Neural cell (in vitro differentiated cells): ENCODE data around the gene NUP58. TPM values are rescaled to one million over a fixed set of nuclear protein-coding genes. Genes with fewer than 3 reads are reported as not detected.

Source experiments
- H2AFZ ChIP-seq: fragments of 200-600, 300-800 bp; sonication (generic), shearing (Covaris generic); 2 replicates; pipeline ENCODE4 v1.6.0; 2014; ENCODE audit warnings: low read depth, mild to moderate bottlenecking, antibody characterized with exemption, low read length, moderate library complexity
- H3F3A ChIP-seq: fragments of 200-600 bp; shearing (Covaris generic); 2 replicates; pipeline ENCODE4 v1.6.1; 2016; ENCODE audit warnings: mild to moderate bottlenecking, moderate library complexity, mixed read lengths, antibody characterized with exemption, low read length; ENCODE audit not compliant: insufficient read depth, poor library complexity, severe bottlenecking
- H3K27ac ChIP-seq: fragments of 200-600, 300-800 bp; sonication (generic), shearing (Covaris generic); 2 replicates; pipeline ENCODE4 v1.5.1; 2014; ENCODE audit warnings: mild to moderate bottlenecking, low read length, moderate library complexity
- H3K27me3 ChIP-seq: fragments of 300-800, 200-600 bp; sonication (generic), shearing (Covaris generic); 2 replicates; pipeline ENCODE4 v1.6.0; 2014; ENCODE audit warnings: mild to moderate bottlenecking, low read depth, low read length, moderate library complexity; ENCODE audit not compliant: insufficient read depth
- H3K36me3 ChIP-seq: fragments of 300-800, 200-600 bp; sonication (generic), shearing (Covaris generic); 2 replicates; pipeline ENCODE4 v1.5.1; 2014; ENCODE audit warnings: mild to moderate bottlenecking, antibody characterized with exemption, low read length, moderate library complexity; ENCODE audit not compliant: insufficient read depth
- H3K4me2 ChIP-seq: fragments of 300-800, 200-600 bp; sonication (generic), shearing (Covaris generic); 2 replicates; pipeline ENCODE4 v1.6.0; 2014; ENCODE audit warnings: mild to moderate bottlenecking, low read length
- H3K4me3 ChIP-seq: fragments of 300-800, 200-600 bp; sonication (generic), shearing (Covaris generic); 2 replicates; pipeline ENCODE4 v1.5.1; 2014; ENCODE audit warnings: mild to moderate bottlenecking, low read length, moderate library complexity
- H3K79me2 ChIP-seq: fragments of 200-600 bp; shearing (Covaris generic); replicated peaks from 2 replicates; pipeline ENCODE4 v1.6.0; 2014; ENCODE audit warnings: mild to moderate bottlenecking, low read length, moderate library complexity; ENCODE audit not compliant: insufficient read depth
- H3K9ac ChIP-seq: fragments of 300-800, 200-600 bp; sonication (generic), shearing (Covaris generic); 2 replicates; pipeline ENCODE4 v1.6.1; 2016; ENCODE audit warnings: mild to moderate bottlenecking, low read length, mixed read lengths
- H3K9me2 ChIP-seq: fragments of 200-600 bp; shearing (Covaris generic); 2 replicates; pipeline ENCODE4 v1.6.1; 2016; ENCODE audit warnings: mild to moderate bottlenecking, low read length, mixed read lengths; ENCODE audit not compliant: insufficient read depth
- H3K9me3 ChIP-seq: fragments of 200-600, 300-800 bp; sonication (generic), shearing (Covaris generic); 2 replicates; pipeline ENCODE4 v1.6.1; 2016; ENCODE audit warnings: mild to moderate bottlenecking, mixed run types, low read length, moderate library complexity, mixed read lengths
- H4K20me1 ChIP-seq: fragments of 200-600 bp; shearing (Covaris generic); 2 replicates; pipeline ENCODE4 v1.6.1; 2016; ENCODE audit warnings: mild to moderate bottlenecking, mixed run types; ENCODE audit not compliant: insufficient read depth
- CTCF ChIP-seq: fragments of 450-650 bp; IDR thresholded peaks from 2 replicates; pipeline ENCODE4 v1.5.1; 2014; ENCODE audit warnings: antibody characterized with exemption, mild to moderate bottlenecking, moderate library complexity; ENCODE audit not compliant: poor library complexity, severe bottlenecking
- EP300 ChIP-seq: fragments of 450-650 bp; conservative IDR thresholded peaks from 2 replicates; pipeline ENCODE4 v1.6.1; 2014; ENCODE audit warnings: antibody characterized with exemption, mild to moderate bottlenecking, moderate library complexity; ENCODE audit not compliant: poor library complexity, severe bottlenecking
- EZH2 ChIP-seq: fragments of 200-600, 300-800 bp; shearing (Covaris generic), sonication (generic); IDR thresholded peaks from 2 replicates; pipeline ENCODE4 v1.6.1; 2014; ENCODE audit warnings: antibody characterized with exemption, low read length, borderline replicate concordance, mild to moderate bottlenecking; ENCODE audit not compliant: insufficient read depth, poor library complexity, severe bottlenecking
- MXI1 ChIP-seq: fragments of 450-650 bp; conservative IDR thresholded peaks from 2 replicates; pipeline ENCODE4 v1.6.1; 2014; ENCODE audit warnings: antibody characterized with exemption, mild to moderate bottlenecking; ENCODE audit not compliant: poor library complexity, severe bottlenecking
- POLR2AphosphoS5 ChIP-seq: IDR thresholded peaks from 2 replicates; pipeline ENCODE4 v1.6.1; 2012
- RAD21 ChIP-seq: fragments of 450-650 bp; conservative IDR thresholded peaks from 2 replicates; pipeline ENCODE4 v1.6.1; 2014; ENCODE audit warnings: antibody characterized with exemption, mild to moderate bottlenecking, moderate library complexity
- REST ChIP-seq: IDR thresholded peaks from 2 replicates; pipeline ENCODE4 v1.6.1; 2012; ENCODE audit warnings: borderline replicate concordance
- SMC3 ChIP-seq: fragments of 450-650 bp; conservative IDR thresholded peaks from 2 replicates; pipeline ENCODE4 v1.6.1; 2014; ENCODE audit warnings: antibody characterized with exemption, mild to moderate bottlenecking, moderate library complexity; ENCODE audit not compliant: poor library complexity
- TAF1 ChIP-seq: IDR thresholded peaks from 2 replicates; pipeline ENCODE4 v1.6.1; 2012; ENCODE audit warnings: low read depth
- polyA plus RNA-seq: library from polyadenylated mRNA; depleted of rRNA; stranded (reverse); fragments of >200 nt; gene quantifications from 2 replicates; pipeline ENCODE4 v1.2.3, GENCODE V29; 2014

The NUP58 gene
- polyA plus RNA-seq, 1 donor from 2014 or later = 150 TPM

- Histone ChIP-seq H3K79me2 (peaks cover 37% of the 10 kb centered on the region), H3K27me3 (no peaks in the 10 kb centered on the region), H3K9me2 (no peaks in the 10 kb centered on the region), H4K20me1 (no peaks in the 10 kb centered on the region), H3K9ac (no peak overlapping the region), H2AFZ (no peak overlapping the region), H3K27ac (no peak overlapping the region), H3K4me2 (no peak overlapping the region), H3K9me3 (no peaks in the 10 kb centered on the region), H3K36me3 (no peaks in the 10 kb centered on the region), H3K4me3 (no peak overlapping the region), H3F3A (no peaks in the 10 kb centered on the region)
- TF ChIP-seq CTCF (no peak), EZH2 (no peak), RAD21 (no peak), SMC3 (no peak), POLR2AphosphoS5 (no peak), MXI1 (no peak), REST (no peak), EP300 (no peak)
Measured at GRCh38 chr13:25281193-25281934, 20.1 kb upstream of the NUP58 start.

- Histone ChIP-seq H4K20me1 (no peaks in the 10 kb centered on the region), H3K9me2 (no peaks in the 10 kb centered on the region), H3K79me2 (peaks cover 37% of the 10 kb centered on the region), H3K4me2 (no peak overlapping the region), H3K9ac (no peak overlapping the region), H3F3A (no peaks in the 10 kb centered on the region), H3K9me3 (no peaks in the 10 kb centered on the region), H3K27me3 (no peaks in the 10 kb centered on the region), H3K27ac (no peak overlapping the region), H3K4me3 (no peak overlapping the region), H2AFZ (no peak overlapping the region), H3K36me3 (no peaks in the 10 kb centered on the region)
- TF ChIP-seq EP300 (no peak), EZH2 (no peak), SMC3 (no peak), REST (no peak), TAF1 (no peak), MXI1 (no peak), RAD21 (no peak), POLR2AphosphoS5 (no peak), CTCF (no peak)
Measured at GRCh38 chr13:25281935-25282332, 19.5 kb upstream of the NUP58 start.
